ENCODE results near the gene CXCR4.

CXCR4 gene

DNA sequence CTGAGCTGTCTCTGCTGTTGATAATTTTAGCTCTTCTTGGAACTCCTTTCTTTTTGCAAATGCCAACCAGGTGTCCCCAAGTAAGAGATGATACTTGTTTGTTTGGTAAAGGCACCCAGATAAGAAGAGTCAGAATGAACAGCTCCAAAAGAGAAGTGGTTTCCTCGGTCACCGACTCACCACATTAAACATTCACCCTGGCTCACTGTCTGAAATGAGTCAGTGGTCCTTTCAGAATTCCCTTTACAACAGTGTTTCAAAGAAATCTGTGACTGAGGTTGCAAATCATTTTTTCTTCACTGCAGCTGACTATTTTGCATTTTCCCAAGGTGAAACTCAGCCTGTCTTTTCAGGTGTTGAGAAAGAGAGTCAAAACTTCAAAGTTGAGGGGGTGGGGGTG lies 16.2 kb upstream of the CXCR4 start:
- 0 out of 20 replicates have a peak overlapping the region, but pooled peaks of 1 of the 10 experiments have one; percentile 5 for H3K4me3 ChIP-seq
- TF ChIP-seq Cebpa-rat (IDR thresholded peaks at IDR 0.05): no peak
- H3K27ac ChIP-seq: peak overlapping the region in 10 of 11 experiments; percentile 32 to 95 (median 80); a peak in 17 of 22 replicates
- no peaks in the 10 kb centered on the region; a peak in 1 of 22 replicates for H3K36me3 ChIP-seq
- H3K9ac ChIP-seq: peak overlapping the region in 6 of 11 experiments; percentile 29 to 75 (median 67); a peak in 4 of 22 replicates
- peaks cover 0 to 7% (median 3%) of the 10 kb centered on the region in 11 experiments; a peak in 3 of 22 replicates for H3K27me3 ChIP-seq
- H3K9me3 ChIP-seq (replicated peaks in 1 of 11): no peaks in the 10 kb centered on the region
- H3K4me1 ChIP-seq: peaks cover 68 to 100% (median 98%) of the 10 kb centered on the region in 10 experiments
- H4K20me1 ChIP-seq: no peaks in the 10 kb centered on the region; a peak in 1 of 22 replicates
- peak overlapping the region; percentile 80 to 97 (median 89) for H3K4me2 ChIP-seq

DNA sequence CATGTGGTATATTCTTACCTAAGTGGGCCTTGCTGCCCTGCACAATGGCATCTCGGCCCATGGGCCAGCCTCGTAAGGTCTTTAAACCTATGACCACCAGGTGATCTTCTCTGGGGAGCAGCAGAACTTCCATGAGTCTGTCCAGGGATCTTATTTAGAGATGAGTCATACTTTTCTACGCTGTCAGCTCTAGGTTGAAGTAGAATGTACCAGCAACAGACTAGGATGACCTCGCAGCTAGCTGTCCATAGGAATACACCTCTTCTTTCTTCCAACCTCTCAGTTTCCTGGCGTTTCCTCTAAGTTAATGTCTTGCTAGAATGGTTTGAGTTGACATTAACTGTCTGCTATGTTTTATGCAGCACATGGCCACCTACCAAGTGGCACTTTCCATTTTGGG lies 15.6 kb upstream of the CXCR4 start:
- no peak for TF ChIP-seq Cebpa-rat (IDR thresholded peaks at IDR 0.05)
- no peaks in the 10 kb centered on the region for H3K36me3 ChIP-seq
- peak overlapping the region in 2 of 10 experiments; percentile 25 to 37; a peak in 1 of 20 replicates for H3K4me3 ChIP-seq
- H3K27me3 ChIP-seq: peaks cover 0 to 9% (median 6%) of the 10 kb centered on the region in 11 experiments; a peak in 6 of 22 replicates
- H3K9me3 ChIP-seq (replicated peaks in 1 of 11): peaks cover 0 to 3% (median 0%) of the 10 kb centered on the region in 11 experiments; a peak in 1 of 22 replicates
- H3K27ac ChIP-seq: peak overlapping the region in 10 of 11 experiments; percentile 32 to 95 (median 78); a peak in 18 of 22 replicates
- H3K4me1 ChIP-seq: peaks cover 68 to 100% (median 100%) of the 10 kb centered on the region in 10 experiments
- H3K4me2 ChIP-seq: peak overlapping the region; percentile 80 to 97 (median 89)
- peak overlapping the region in 8 of 11 experiments; percentile 29 to 75 (median 66); a peak in 10 of 22 replicates for H3K9ac ChIP-seq
- no peaks in the 10 kb centered on the region; a peak in 1 of 22 replicates for H4K20me1 ChIP-seq

DNA sequence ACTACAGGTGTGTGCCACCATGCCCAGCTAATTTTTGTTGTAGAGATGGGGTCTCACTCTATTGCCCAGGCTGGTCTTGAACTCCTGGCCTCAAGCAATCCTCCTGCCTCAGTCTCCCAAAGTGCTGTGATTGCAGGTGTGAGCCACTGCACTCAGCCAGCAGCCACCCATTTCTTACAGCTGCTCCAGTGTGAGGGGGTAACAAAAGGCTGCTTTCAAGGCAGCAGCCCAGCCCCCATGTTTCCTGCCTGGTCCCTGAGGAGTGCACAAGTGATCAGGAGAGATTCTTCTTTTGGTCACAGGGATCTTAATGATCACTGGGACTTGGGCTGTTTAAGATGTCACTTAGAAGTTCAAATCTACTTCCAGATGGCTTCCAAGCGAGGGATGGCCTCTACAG lies 15.2 kb upstream of the CXCR4 start:
- Histone ChIP-seq H3K4me3 (peak overlapping the region in 7 of 10 experiments; percentile 25 to 50 (median 37); a peak in 8 of 20 replicates), H3K4me1 (peaks cover 67 to 100% (median 96%) of the 10 kb centered on the region in 10 experiments), H3K27ac (peak overlapping the region in 10 of 11 experiments; percentile 32 to 95 (median 78); a peak in 18 of 22 replicates), H3K9ac (peak overlapping the region in 8 of 11 experiments; percentile 59 to 75 (median 67); a peak in 15 of 22 replicates), H3K9me3 (replicated peaks in 1 of 11) (peaks cover 0 to 3% (median 0%) of the 10 kb centered on the region in 11 experiments; a peak in 1 of 22 replicates), H3K36me3 (no peaks in the 10 kb centered on the region), H3K4me2 (peak overlapping the region; percentile 80 to 97 (median 89)), H3K27me3 (peaks cover 0 to 13% (median 7%) of the 10 kb centered on the region in 11 experiments; a peak in 7 of 22 replicates), H4K20me1 (no peaks in the 10 kb centered on the region; a peak in 1 of 22 replicates)
- no peak for TF ChIP-seq Cebpa-rat (IDR thresholded peaks at IDR 0.05)

DNA sequence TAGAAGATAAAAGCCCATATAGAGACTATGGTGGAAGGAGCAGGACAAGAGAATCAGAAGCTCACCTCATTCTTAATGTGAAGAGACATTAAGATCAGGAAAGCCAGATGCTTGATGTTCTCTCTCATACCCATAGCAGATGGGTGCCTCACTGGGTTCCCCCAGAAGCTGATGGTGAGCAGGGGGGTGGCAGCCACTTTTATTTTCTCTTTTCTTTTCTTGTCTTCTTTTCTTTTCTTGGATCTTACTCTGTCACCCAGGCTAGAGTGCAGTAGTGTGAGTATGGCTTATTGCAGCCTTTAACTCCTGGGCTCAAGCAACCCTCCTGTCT lies 14.8 kb upstream of the CXCR4 start:
- TF ChIP-seq Cebpa-rat (IDR thresholded peaks at IDR 0.05): no peak
- H4K20me1 ChIP-seq: no peaks in the 10 kb centered on the region; a peak in 1 of 22 replicates
- H3K9ac ChIP-seq: peak overlapping the region in 10 of 11 experiments; percentile 4 to 75 (median 66); a peak in 19 of 22 replicates
- H3K4me1 ChIP-seq: peaks cover 63 to 100% (median 93%) of the 10 kb centered on the region in 10 experiments
- H3K4me2 ChIP-seq: peak overlapping the region; percentile 80 to 97 (median 89)
- peak overlapping the region in 8 of 10 experiments; percentile 25 to 50 (median 38); a peak in 12 of 20 replicates for H3K4me3 ChIP-seq
- peaks cover 0 to 14% (median 8%) of the 10 kb centered on the region in 11 experiments; a peak in 8 of 22 replicates for H3K27me3 ChIP-seq
- H3K36me3 ChIP-seq: no peaks in the 10 kb centered on the region
- peak overlapping the region in 10 of 11 experiments; percentile 32 to 95 (median 78); a peak in 20 of 22 replicates for H3K27ac ChIP-seq
- peaks cover 0 to 3% (median 0%) of the 10 kb centered on the region in 11 experiments; a peak in 1 of 22 replicates for H3K9me3 ChIP-seq (replicated peaks in 1 of 11)

DNA sequence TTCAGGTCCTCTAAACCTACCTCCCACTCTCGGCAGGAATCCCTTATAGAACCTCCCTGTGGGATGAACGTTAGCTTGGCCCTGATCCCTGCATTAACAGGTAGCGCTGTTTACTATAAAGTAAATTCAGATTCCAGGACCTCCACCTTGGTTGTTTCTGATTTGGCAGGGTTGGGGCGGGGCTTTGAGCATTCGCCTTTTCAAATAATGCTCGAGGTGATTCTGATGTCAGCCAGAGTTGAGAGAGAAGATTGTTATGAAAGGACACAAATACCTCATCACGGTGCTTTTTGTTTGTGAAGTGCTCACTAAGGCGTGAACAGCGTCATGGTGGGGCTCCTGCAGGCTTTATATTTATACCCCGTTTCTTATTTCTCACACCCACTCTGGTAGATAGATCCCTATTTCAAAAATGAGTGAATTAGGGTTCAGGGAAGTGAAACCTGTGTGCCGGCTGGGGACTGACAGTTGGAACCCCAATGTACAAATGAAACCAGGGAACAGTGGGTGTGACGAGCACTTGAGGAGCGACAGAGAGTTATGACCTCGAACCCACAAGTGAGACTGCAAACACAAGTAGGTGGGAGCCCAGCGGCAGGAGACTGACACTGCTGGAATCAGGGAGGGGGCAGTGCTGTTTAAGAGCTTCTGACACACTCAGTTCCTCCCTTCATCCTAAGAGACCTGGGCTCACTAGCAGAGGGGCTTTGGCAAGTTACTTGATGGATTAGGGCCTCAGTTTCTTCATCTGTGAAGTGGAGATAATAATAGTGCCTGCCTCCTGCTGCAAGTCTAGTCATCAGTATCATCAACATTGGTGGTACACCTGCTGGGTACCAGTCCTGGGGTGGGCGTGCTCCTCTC lies 14.2 kb upstream of the CXCR4 start:
- H3K9ac ChIP-seq: peak overlapping the region in 10 of 11 experiments; percentile 4 to 75 (median 66); a peak in 20 of 22 replicates

DNA sequence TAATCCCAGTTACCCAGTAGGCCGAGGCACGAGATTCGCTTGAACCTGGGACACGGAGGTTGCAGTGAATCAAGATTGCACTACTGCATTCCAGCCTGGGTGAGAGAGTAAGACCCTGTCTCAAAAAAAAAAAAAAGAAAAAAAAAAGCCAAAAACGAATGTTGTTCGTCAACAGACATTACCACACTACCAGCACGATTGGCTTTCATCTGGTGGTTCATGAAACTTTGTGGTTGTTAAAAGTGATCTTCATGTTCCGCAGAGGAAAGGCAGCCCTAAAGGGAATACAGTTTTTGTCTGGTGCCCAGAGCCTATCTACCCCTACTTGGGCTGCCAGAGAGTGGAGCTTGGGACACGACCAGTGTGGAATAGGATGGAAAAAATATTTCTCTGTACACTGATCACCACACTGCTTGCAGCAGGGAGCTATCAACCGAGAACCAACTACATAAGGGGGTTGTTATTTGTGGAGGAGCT lies 13.6 kb upstream of the CXCR4 start:
- peaks cover 55 to 100% (median 93%) of the 10 kb centered on the region in 10 experiments for H3K4me1 ChIP-seq
- H3K4me3 ChIP-seq: peak overlapping the region in 6 of 10 experiments; percentile 25 to 50 (median 38); a peak in 8 of 20 replicates
- peak overlapping the region in 9 of 11 experiments; percentile 56 to 75 (median 67); a peak in 20 of 22 replicates for H3K9ac ChIP-seq
- H3K36me3 ChIP-seq: no peaks in the 10 kb centered on the region
- peak overlapping the region; percentile 80 to 97 (median 89) for H3K4me2 ChIP-seq
- peaks cover 0 to 25% (median 8%) of the 10 kb centered on the region in 11 experiments; a peak in 11 of 22 replicates for H3K27me3 ChIP-seq
- no peaks in the 10 kb centered on the region; a peak in 1 of 22 replicates for H4K20me1 ChIP-seq
- TF ChIP-seq Cebpa-rat (IDR thresholded peaks at IDR 0.05): 0 out of 22 replicates have a peak, but pooled peaks of 1 of the 11 experiments have one; percentile 11
- peaks cover 0 to 3% (median 0%) of the 10 kb centered on the region in 11 experiments; a peak in 1 of 22 replicates for H3K9me3 ChIP-seq (replicated peaks in 1 of 11)
- peak overlapping the region in 10 of 11 experiments; percentile 8 to 95 (median 78); a peak in 20 of 22 replicates for H3K27ac ChIP-seq

More for the DNA sequence above, 14.2 kb upstream of the CXCR4 start:
- H4K20me1 ChIP-seq: no peaks in the 10 kb centered on the region; a peak in 1 of 22 replicates
- peaks cover 57 to 100% (median 93%) of the 10 kb centered on the region in 10 experiments for H3K4me1 ChIP-seq
- no peaks in the 10 kb centered on the region for H3K36me3 ChIP-seq
- peak overlapping the region; percentile 80 to 97 (median 89) for H3K4me2 ChIP-seq
- TF ChIP-seq Cebpa-rat (IDR thresholded peaks at IDR 0.05): no peak
- H3K9me3 ChIP-seq (replicated peaks in 1 of 11): peaks cover 0 to 3% (median 0%) of the 10 kb centered on the region in 11 experiments; a peak in 1 of 22 replicates
- H3K27me3 ChIP-seq: peaks cover 0 to 19% (median 8%) of the 10 kb centered on the region in 11 experiments; a peak in 8 of 22 replicates
- peak overlapping the region in 10 of 11 experiments; percentile 32 to 95 (median 78); a peak in 20 of 22 replicates for H3K27ac ChIP-seq
- H3K4me3 ChIP-seq: peak overlapping the region in 8 of 10 experiments; percentile 25 to 50 (median 38); a peak in 16 of 20 replicates

DNA sequence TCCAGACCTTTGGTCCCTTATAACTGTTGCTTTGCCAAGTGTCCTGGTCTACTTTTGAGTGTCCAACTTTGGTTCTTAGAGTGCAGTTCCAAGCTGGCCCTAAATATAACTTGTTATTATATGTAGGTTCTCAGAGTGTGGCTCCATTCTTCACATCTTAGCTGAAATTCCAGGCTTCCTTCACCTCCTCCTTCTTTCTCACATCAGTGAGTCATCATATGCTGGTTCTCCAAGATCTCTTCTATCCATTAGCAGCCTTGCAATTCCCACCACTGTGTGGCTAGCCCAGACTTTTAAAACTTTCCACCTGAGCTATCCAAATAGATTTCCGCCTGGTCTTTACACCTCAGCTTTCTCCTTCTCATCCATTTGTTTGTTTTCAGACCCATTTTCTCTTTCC lies 12.6 kb upstream of the CXCR4 start:
- H3K4me1 ChIP-seq: peaks cover 55 to 100% (median 93%) of the 10 kb centered on the region in 10 experiments
- no peak for TF ChIP-seq Cebpa-rat (IDR thresholded peaks at IDR 0.05)

More for the DNA sequence above, 12.6 kb upstream of the CXCR4 start:
- Histone ChIP-seq H3K9me3 (replicated peaks in 1 of 11) (peaks cover 0 to 3% (median 0%) of the 10 kb centered on the region in 11 experiments; a peak in 1 of 22 replicates), H3K36me3 (no peaks in the 10 kb centered on the region), H4K20me1 (no peaks in the 10 kb centered on the region), H3K27me3 (peaks cover 0 to 35% (median 9%) of the 10 kb centered on the region in 11 experiments; a peak in 12 of 22 replicates), H3K4me2 (peak overlapping the region in 9 of 11 experiments; percentile 80 to 97 (median 89); a peak in 18 of 22 replicates), H3K4me3 (no peak overlapping the region), H3K27ac (peak overlapping the region in 6 of 11 experiments; percentile 4 to 95 (median 78); a peak in 7 of 22 replicates), H3K9ac (no peak overlapping the region)

Measured in BLaER1 treated with 17β-estradiol and CSF1 and Interleukin-3, amounts not matched to agents 10 nM and 100 nM (cell line).